Measurements from ENCODE around the gene RNU1-3.
"Not testable (repeated sequence)": the region's sequence is repeated elsewhere in the genome, so short reads cannot be mapped to it uniquely, and the experiment has no call there.

RNU1-3 gene

GRCh38 chr1:16666502-16667413, at the start of gene RNU1-3:
RNU1-3 (minus strand) TSS chr1:16666948.
- DNase-seq; intact Hi-C loops (cut with DNase I): not testable (repeated sequence)

- intact Hi-C loops (cut with DNase I); DNase-seq: not testable (repeated sequence)
Measured at GRCh38 chr1:16713480-16713879, 46.7 kb upstream of the RNU1-3 start.

GRCh38 chr1:16712984-16713383, 46.2 kb upstream of the RNU1-3 start:
- intact Hi-C loops (cut with DNase I); DNase-seq: not testable (repeated sequence)

- peak in 15 of 42 donors; percentile 15 to 69 (median 48) for DNase-seq
- intact Hi-C loops (cut with DNase I): not testable (repeated sequence)
Measured at GRCh38 chr1:16712582-16712981, 45.8 kb upstream of the RNU1-3 start.

- DNase-seq; intact Hi-C loops (cut with DNase I): not testable (repeated sequence)
Measured at GRCh38 chr1:16712131-16712530, 45.4 kb upstream of the RNU1-3 start.

GRCh38 chr1:16710618-16711017, 43.9 kb upstream of the RNU1-3 start:
- peak in 26 of 42 donors; percentile 12 to 69 (median 52) for DNase-seq
- intact Hi-C loops (cut with DNase I): not testable (repeated sequence)

- DNase-seq: peak in 14 of 42 donors; percentile 41 to 91 (median 62)
- intact Hi-C loops (cut with DNase I): not testable (repeated sequence)
Measured at GRCh38 chr1:16709659-16710087, 42.9 kb upstream of the RNU1-3 start.

- intact Hi-C loops (cut with DNase I); DNase-seq: not testable (repeated sequence)
Measured at GRCh38 chr1:16708704-16709103, 42.0 kb upstream of the RNU1-3 start.

GRCh38 chr1:16707130-16708093, 40.7 kb upstream of the RNU1-3 start:
- intact Hi-C loops (cut with DNase I); DNase-seq: not testable (repeated sequence)

GRCh38 chr1:16706302-16706701, 39.6 kb upstream of the RNU1-3 start:
- intact Hi-C loops (cut with DNase I); DNase-seq: not testable (repeated sequence)

GRCh38 chr1:16704502-16705100, 37.9 kb upstream of the RNU1-3 start:
- intact Hi-C loops (cut with DNase I); DNase-seq: not testable (repeated sequence)

GRCh38 chr1:16704076-16704475, 37.3 kb upstream of the RNU1-3 start:
- intact Hi-C loops (cut with DNase I); DNase-seq: not testable (repeated sequence)

GRCh38 chr1:16703602-16704001, 36.9 kb upstream of the RNU1-3 start:
- DNase-seq; intact Hi-C loops (cut with DNase I): not testable (repeated sequence)

- intact Hi-C loops (cut with DNase I); DNase-seq: not testable (repeated sequence)
Measured at GRCh38 chr1:16703141-16703540, 36.4 kb upstream of the RNU1-3 start.

GRCh38 chr1:16702280-16702679, 35.5 kb upstream of the RNU1-3 start:
- intact Hi-C loops (cut with DNase I); DNase-seq: not testable (repeated sequence)

- DNase-seq; intact Hi-C loops (cut with DNase I): not testable (repeated sequence)
Measured at GRCh38 chr1:16701189-16701588, 34.4 kb upstream of the RNU1-3 start.

GRCh38 chr1:16700138-16700895, 33.6 kb upstream of the RNU1-3 start:
- intact Hi-C loops (cut with DNase I); DNase-seq: not testable (repeated sequence)

GRCh38 chr1:16699440-16699839, 32.7 kb upstream of the RNU1-3 start:
- DNase-seq; intact Hi-C loops (cut with DNase I): not testable (repeated sequence)

Measured in head of caudate nucleus (tissue), 42 donors.